Suppressor macrophage (primary cell): Measurements from ENCODE around the gene PRR14.
"Not testable (repeated sequence)": the region's sequence is repeated elsewhere in the genome, so short reads cannot be mapped to it uniquely, and the experiment has no call there.

Experiments
- DNase-seq, 4 experiments: peaks; one replicate each; pipeline ENCODE4 v3.0.0-alpha.2; 2020 to 2022

Gene PRR14

GRCh38 chr16:30694926-30695693 is 44.4 kb downstream of the PRR14 start:
- DNase-seq = peak; percentile 17 to 46 (median 40)

- DNase-seq = not testable (repeated sequence)
Observed at GRCh38 chr16:30696646-30697045, 45.9 kb downstream of the PRR14 start.

GRCh38 chr16:30697264-30698138 is 46.7 kb downstream of the PRR14 start:
- peak in 1 of 4 experiments; percentile 99 for DNase-seq

GRCh38 chr16:30698139-30698815 is 47.5 kb downstream of the PRR14 start:
- DNase-seq = peak; percentile 94 to 99 (median 98)

GRCh38 chr16:30698816-30699614 is 48.3 kb downstream of the PRR14 start, which contains the start of gene SRCAP:
Gene SRCAP (plus strand): TSS chr16:30699171. CDS start chr16:30700825, 1,654 bp downstream.
- peak; percentile 89 to 97 (median 93) for DNase-seq

- DNase-seq = no peak
Observed at GRCh38 chr16:30699615-30700099, 48.9 kb downstream of the PRR14 start.

GRCh38 chr16:30700491-30700890 is 49.7 kb downstream of the PRR14 start:
- no peak for DNase-seq

GRCh38 chr16:30700971-30701370 is 50.2 kb downstream of the PRR14 start:
- DNase-seq = no peak

- not testable (repeated sequence) for DNase-seq
Observed at GRCh38 chr16:30703071-30703470, 52.3 kb downstream of the PRR14 start.

GRCh38 chr16:30703971-30704370 is 53.2 kb downstream of the PRR14 start:
- DNase-seq = no peak
